HepG2 (cell line): ENCODE data around the gene LEPROT. TPM values are rescaled to one million over a fixed set of nuclear protein-coding genes. Genes with fewer than 3 reads are reported as not detected.

Experiments
- CEBPG ChIP-seq: IDR thresholded peaks from 2 replicates; pipeline ENCODE4 v1.6.1; 2016
- CHD4 ChIP-seq: fragments of 200-600 bp; sonication (generic); IDR thresholded peaks from 2 replicates; pipeline ENCODE4 v1.7.0; 2017; ENCODE audit warnings: mild to moderate bottlenecking, low read length, borderline replicate concordance
- CREB1 ChIP-seq, 2 experiments: fragments of 450-650 bp in 1 of 2; IDR thresholded peaks; 2 replicates each; pipeline ENCODE4 v1.6.1; 2016 to 2017; ENCODE audit warnings: control low read depth in 1 of 2, mild to moderate bottlenecking in 1 of 2, missing compliant biosample characterization in 1 of 2, missing genetic modification characterization in 1 of 2
- EHMT2 ChIP-seq: fragments of 200-600 bp; sonication (generic); IDR thresholded peaks from 2 replicates; pipeline ENCODE4 v1.7.0; 2017; ENCODE audit warnings: antibody characterized with exemption, low read depth, low read length, borderline replicate concordance
- ERF ChIP-seq: IDR thresholded peaks from 2 replicates; pipeline ENCODE4 v1.6.1; 2018; ENCODE audit warnings: missing biosample characterization, missing genetic modification reagents
- GRHL1 ChIP-seq: sonication (generic); formaldehyde crosslinking; conservative IDR thresholded peaks from 2 replicates; pipeline ENCODE4 v1.8.0; 2022; ENCODE audit warnings: missing genetic modification reagents
- HNF4G ChIP-seq, 2 experiments: sonication (generic) in 1 of 2; formaldehyde crosslinking in 1 of 2; IDR thresholded peaks; 2 replicates each; pipeline versions ENCODE4 v1.4.0 to v1.6.1; 2011 to 2020; ENCODE audit warnings: borderline replicate concordance in 2 of 2, low read depth in 2 of 2, mild to moderate bottlenecking in 2 of 2, low read length in 1 of 2, missing genetic modification reagents in 1 of 2, moderate library complexity in 1 of 2
- MTA3 ChIP-seq: sonication (generic); formaldehyde crosslinking; IDR thresholded peaks from 2 replicates; pipeline ENCODE4 v1.4.0; 2020; ENCODE audit warnings: missing genetic modification reagents
- MTF1 ChIP-seq: sonication (generic); formaldehyde crosslinking; IDR thresholded peaks from 2 replicates; pipeline ENCODE4 v1.5.0; 2020; ENCODE audit warnings: missing genetic modification reagents
- SMARCE1 ChIP-seq: fragments of 450-650 bp; IDR thresholded peaks from 2 replicates; pipeline ENCODE4 v1.6.1; 2017; ENCODE audit warnings: borderline replicate concordance
- TBX3 ChIP-seq: fragments of 450-650 bp; IDR thresholded peaks from 2 replicates; pipeline ENCODE4 v1.6.1; 2017; ENCODE audit warnings: antibody characterized with exemption, mild to moderate bottlenecking, inconsistent platforms, borderline replicate concordance
- TCF7 ChIP-seq: sonication (generic); IDR thresholded peaks from 2 replicates; pipeline ENCODE4 v1.6.1; 2016; ENCODE audit warnings: antibody characterized with exemption, low read depth
- ZBTB26 ChIP-seq: IDR thresholded peaks from 2 replicates; pipeline ENCODE4 v1.6.1; 2016; ENCODE audit warnings: missing compliant biosample characterization, missing genetic modification reagents, borderline replicate concordance
- ZFP82 ChIP-seq: sonication (generic); formaldehyde crosslinking; IDR thresholded peaks from 2 replicates; pipeline ENCODE4 v1.5.1; 2020; ENCODE audit warnings: mild to moderate bottlenecking, missing genetic modification reagents, borderline replicate concordance
- ZFP90 ChIP-seq: sonication (generic); formaldehyde crosslinking; IDR thresholded peaks from 2 replicates; pipeline ENCODE4 v1.8.0; 2022; ENCODE audit warnings: missing genetic modification reagents, mild to moderate bottlenecking, inconsistent platforms, borderline replicate concordance
- ZNF280D ChIP-seq: sonication (generic); formaldehyde crosslinking; IDR thresholded peaks from 2 replicates; pipeline ENCODE4 v1.5.1; 2020; ENCODE audit warnings: mild to moderate bottlenecking, missing genetic modification reagents
- ZNF562 ChIP-seq: sonication (generic); formaldehyde crosslinking; IDR thresholded peaks from 2 replicates; pipeline ENCODE4 v1.8.0; 2022; ENCODE audit warnings: missing genetic modification reagents, borderline replicate concordance
- ZNF569 ChIP-seq: sonication (generic); formaldehyde crosslinking; IDR thresholded peaks from 2 replicates; pipeline ENCODE4 v1.5.0; 2020; ENCODE audit warnings: mild to moderate bottlenecking, missing genetic modification reagents, moderate library complexity, borderline replicate concordance
- ZNF644 ChIP-seq: IDR thresholded peaks from 2 replicates; pipeline ENCODE4 v1.6.1; 2016; ENCODE audit warnings: low read depth
- ZNF710 ChIP-seq: sonication (generic); formaldehyde crosslinking; IDR thresholded peaks from 2 replicates; pipeline ENCODE4 v1.5.0; 2020; ENCODE audit warnings: mild to moderate bottlenecking, missing genetic modification reagents, borderline replicate concordance
- ZNF761 ChIP-seq: sonication (generic); formaldehyde crosslinking; conservative IDR thresholded peaks from 2 replicates; pipeline ENCODE4 v1.4.0; 2020; ENCODE audit warnings: mild to moderate bottlenecking, missing genetic modification reagents
- polyA plus RNA-seq, 8 experiments: library from polyadenylated mRNA; depleted of rRNA in 3 of 8; stranded (reverse) in 7 of 8; unstranded in 1 of 8; fragments of >200 nt; fragmentation: Illumina TruSeq in 4 of 8; extraction: Trizol in 4 of 8; gene quantifications; 2 replicates each; pipeline versions ENCODE4 v1.2.1 to v1.2.3, GENCODE V29; 2011 to 2016; ENCODE audit warnings: low read depth in 4 of 8, missing spikeins in 1 of 8, mixed read lengths in 1 of 8; ENCODE audit not compliant: insufficient read depth in 1 of 8
- total RNA-seq, 5 experiments: library from RNA; depleted of rRNA; stranded (reverse); fragments of >200 nt; fragmentation: Illumina TruSeq; extraction: Trizol; gene quantifications; 2 replicates each; pipeline ENCODE4 v1.2.3, GENCODE V29; 2016; ENCODE audit warnings: low read depth in 1 of 5

LEPROT gene
- total and polyA plus RNA-seq, 2 of the 13 experiments (the other 11 are each of a cell fraction or from before 2014, with no cell fraction given) = 36.8 to 51.4 TPM

- no peak for TF ChIP-seq MTF1
- no peak for TF ChIP-seq TCF7
- no peak for TF ChIP-seq ZNF569
- TF ChIP-seq CREB1 (IDR thresholded peaks at IDR 0.05) = no peak
- TF ChIP-seq CREB1 (CRISPR knock-in tag; IDR thresholded peaks at IDR 0.05) = peak; percentile 66
- TF ChIP-seq CHD4 = peak; percentile 95
- peak; percentile 60 for TF ChIP-seq HNF4G (IDR thresholded peaks at IDR 0.05; ENCODE audit: borderline replicate concordance, low read depth, low read length)
- TF ChIP-seq HNF4G (CRISPR knock-in tag; IDR thresholded peaks at IDR 0.05; ENCODE audit: borderline replicate concordance, low read depth) = no peak
- peak; percentile 74 for TF ChIP-seq ZNF644
- no peak for TF ChIP-seq ZFP90 (CRISPR knock-in tag)
- TF ChIP-seq ZFP82 = no peak
- TF ChIP-seq GRHL1 (CRISPR knock-in tag) = no peak
- TF ChIP-seq CEBPG = peak; percentile 59
- no peak for TF ChIP-seq ERF
- TF ChIP-seq MTA3 = no peak
- no peak for TF ChIP-seq TBX3
- no peak for TF ChIP-seq ZNF710 (CRISPR knock-in tag)
- no peak for TF ChIP-seq SMARCE1
- 0 out of 2 replicates have a peak, but pooled peaks have one; percentile 26 for TF ChIP-seq ZNF280D
- no peak for TF ChIP-seq EHMT2
- TF ChIP-seq ZNF761 (CRISPR knock-in tag) = no peak
- no peak for TF ChIP-seq ZNF562 (CRISPR knock-in tag)
- no peak for TF ChIP-seq ZBTB26 (CRISPR knock-in tag)
These were observed 12.6 kb upstream of the LEPROT start (continued) for GRCh38 chr1:65407877-65408276.
